Measurements from ENCODE around the gene PEPD.

Gene PEPD

DNA sequence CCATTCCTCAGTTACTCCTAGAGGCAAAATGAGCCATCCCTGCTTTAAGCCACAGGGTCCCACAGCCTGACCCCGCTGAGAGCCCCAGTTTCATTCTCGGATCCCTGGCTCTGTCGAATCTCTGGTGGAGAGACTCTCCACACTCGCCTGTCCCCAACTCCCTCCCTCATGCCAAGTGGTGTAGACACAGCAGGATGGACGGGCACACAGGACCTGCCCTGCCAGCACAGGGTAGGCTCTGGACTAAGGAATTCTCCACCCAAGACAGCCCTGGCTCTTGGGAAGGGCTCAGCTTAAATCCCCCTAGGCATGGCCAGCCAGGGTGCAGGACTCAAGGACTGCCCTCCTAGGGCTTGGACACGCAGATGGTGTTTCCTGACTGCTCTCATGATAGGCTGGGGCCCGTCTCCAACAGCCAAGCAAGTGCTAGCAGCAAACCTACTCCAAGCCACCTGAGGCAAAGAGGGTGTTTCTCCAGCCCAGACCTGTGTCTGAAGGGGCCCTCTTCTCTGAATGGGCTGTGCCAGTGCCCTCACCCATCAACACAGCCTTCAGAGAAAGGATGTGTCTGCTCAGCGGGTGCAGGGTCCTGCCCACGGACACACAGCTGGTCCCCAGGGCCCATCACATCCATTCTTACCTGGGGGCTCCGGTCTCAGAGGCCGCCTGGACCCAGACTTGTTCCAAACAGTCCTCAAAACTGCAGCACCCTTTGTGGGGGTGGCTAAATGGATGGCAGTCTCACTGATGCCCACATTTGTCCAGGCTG lies 65.3 kb downstream of the PEPD start:
- DNase-seq, result no peak

GRCh38 chr19:33453265-33453664 lies 68.3 kb downstream of the PEPD start:
- no peak for DNase-seq

DNA sequence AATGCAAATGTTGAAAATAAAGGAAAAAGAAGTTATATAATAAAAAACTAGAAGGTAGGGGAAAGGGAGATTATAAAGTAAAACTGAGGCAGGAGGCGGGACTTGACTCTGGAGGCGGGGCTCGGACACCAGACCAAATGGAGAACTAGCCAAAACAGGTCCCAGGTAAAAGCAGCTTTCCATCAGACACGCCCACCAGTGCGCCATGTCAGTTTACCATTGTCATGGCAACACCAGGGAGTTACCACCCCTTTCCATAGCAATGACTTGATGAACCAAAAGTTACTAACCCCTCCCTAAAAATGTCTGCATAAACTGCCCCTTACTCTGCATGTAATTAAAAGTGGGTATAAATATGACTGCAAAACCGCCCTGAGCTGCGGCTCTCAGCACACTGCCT lies 70.9 kb downstream of the PEPD start:
- DNase-seq, result no peak

- DNase-seq, result no peak
These were observed 71.8 kb downstream of the PEPD start for GRCh38 chr19:33449799-33450198.

GRCh38 chr19:33448159-33448516 lies 73.5 kb downstream of the PEPD start:
- no peak for DNase-seq

- no peak for DNase-seq
These were observed 74.0 kb downstream of the PEPD start for GRCh38 chr19:33447336-33448158.

DNA sequence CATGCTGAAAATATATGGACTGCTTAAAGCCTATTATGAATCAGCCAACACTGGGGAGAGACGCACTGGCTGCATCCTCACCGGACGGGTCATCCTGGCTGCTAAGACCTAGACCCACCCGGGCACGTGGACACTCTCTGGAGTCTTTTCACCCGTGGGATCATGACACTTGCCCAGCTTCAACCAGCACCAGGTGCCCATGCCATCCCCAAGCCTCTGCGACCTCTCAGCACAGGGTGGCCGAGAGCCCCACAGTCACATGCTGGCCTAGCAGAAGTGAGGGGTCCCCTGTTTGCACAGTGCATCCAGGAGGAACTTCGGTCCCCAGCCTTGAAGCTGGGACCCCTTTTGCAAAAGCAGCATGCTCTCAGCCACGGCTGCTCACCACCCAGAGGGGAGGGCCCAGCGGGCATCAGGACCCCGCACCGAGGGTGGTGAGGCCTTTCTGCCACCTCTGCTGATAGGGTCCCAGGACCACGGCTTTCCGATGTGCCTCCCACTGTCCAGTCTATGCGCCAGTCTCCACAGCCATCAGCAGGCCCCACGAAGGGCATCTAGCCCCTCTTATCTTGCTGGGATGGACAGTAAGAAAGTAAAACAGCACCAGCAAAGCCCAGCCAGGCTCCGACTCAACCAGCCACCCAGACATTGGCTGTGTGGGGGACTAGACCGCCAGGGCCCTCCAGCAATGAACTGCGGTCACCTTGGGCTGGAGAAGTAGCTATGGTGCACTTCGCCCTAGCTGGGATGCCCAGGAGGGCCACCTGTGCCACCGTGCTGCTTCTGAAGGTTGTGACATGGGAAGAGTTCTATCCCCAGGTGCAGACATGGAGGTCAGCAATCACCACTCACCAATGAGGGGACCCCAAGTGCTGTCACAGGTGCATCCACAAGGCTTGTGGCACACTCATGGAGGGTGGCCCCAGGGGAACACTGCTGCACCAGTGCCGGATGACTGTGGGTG lies 75.0 kb downstream of the PEPD start:
- DNase-seq, result no peak

DNA sequence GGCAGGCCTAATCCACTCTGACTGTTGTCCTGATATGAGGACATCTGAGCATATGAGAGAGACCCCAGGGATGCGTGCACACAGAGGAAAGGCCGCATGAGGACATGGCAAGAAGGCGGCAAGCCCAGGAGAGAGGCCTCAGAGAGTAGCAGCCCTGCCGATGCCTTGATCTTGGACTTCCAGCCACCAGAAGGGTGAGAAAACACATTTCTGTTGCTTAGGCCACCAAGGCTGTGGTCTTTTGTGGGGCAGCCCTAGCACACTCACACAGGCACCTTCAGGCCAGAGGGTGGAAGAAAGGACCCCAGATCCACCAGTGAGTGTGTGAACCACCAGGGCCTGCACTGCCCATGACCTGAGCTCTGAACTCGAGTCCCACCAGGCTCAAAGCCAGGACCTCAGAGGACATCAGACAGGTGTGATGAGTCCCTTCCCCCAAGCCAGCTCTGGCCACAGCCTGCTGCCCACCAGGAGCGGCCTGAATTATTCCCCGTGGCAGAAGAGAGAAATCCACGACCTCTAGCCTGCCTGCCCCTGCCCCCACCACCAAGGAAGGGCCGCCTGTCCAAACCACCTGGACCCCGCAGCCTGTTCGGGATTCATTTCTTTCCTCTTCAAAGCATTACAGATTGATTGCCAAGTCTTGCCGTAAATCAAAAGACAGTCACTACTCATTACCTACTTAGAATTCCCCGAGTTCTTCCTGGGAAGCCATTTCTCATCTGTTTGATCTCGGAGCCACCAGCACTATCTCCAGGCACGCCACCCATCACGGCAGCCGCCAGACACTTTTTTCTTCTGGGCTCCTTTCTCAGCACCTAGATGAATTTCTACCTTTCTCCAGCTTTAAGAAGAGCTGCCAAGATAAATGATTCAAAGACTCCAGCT lies 75.9 kb downstream of the PEPD start:
- no peak for DNase-seq

- no peak for DNase-seq
These were observed 76.8 kb downstream of the PEPD start for GRCh38 chr19:33444562-33445441.

GRCh38 chr19:33443638-33444561 lies 77.7 kb downstream of the PEPD start:
- DNase-seq, result no peak

DNA sequence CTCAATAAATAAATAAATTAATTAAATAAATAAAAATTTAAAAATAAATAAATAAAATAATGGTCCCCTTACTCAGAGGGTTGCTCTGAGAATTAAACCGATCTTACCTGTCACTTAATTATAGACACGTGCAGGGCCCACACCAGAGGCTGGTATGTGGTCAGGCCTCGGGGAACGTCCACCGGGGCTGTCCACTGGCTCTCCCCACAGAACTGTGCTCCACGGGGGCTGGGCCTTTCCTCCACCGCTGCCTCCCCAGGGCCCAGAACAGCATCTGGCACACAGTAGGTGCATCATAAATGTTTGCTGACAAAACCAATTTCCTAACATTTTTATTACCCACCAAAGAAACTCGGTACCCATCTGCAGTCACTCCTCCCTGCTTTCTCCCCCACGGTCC lies 78.9 kb downstream of the PEPD start:
- DNase-seq, result no peak

GRCh38 chr19:33441828-33442227 lies 79.8 kb downstream of the PEPD start:
- DNase-seq, result no peak

DNA sequence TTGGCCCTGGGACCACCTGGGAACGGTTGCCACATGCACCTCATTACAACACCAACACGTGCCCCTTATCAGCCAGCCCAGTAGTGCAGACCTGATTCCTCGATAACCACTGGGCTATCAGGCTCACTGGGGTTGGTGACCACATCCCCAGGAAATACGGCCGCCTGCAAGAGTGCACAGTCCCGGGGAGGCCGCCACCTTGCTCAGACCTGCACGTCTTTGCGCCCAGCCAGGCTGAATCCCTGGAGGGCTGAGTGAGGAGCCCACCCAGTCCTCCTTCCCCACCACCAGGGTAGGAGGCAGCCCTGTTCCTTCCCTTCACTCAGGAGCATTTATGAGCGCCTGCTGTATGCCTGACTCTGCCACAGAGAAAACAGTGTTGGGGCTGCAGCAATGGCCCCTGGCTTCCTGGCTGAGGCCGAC lies 80.3 kb downstream of the PEPD start:
- no peak for DNase-seq

DNA sequence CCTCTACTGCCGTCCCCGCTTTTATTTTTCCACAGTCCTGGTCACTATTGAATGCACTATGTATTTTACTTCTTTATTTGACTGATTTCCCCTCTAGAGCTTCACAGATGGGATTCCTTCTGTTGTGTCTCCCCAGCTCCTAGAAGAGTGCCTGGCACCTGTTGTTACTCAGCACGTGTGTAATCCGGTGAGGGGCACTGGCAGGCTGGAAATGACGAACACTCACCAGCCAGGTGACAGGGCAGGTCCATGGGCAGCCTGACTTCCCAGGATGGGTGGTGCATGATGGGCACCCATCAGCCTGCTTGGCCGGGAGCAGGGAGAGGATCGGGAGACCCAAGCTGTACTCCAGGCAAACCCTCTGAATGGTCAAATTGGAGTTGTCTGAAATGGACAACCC lies 80.9 kb downstream of the PEPD start:
- no peak for DNase-seq

- no peak for DNase-seq
These were observed 81.3 kb downstream of the PEPD start for GRCh38 chr19:33440241-33440640.

- DNase-seq, result no peak
These were observed 82.4 kb downstream of the PEPD start for GRCh38 chr19:33438987-33439781.

DNA sequence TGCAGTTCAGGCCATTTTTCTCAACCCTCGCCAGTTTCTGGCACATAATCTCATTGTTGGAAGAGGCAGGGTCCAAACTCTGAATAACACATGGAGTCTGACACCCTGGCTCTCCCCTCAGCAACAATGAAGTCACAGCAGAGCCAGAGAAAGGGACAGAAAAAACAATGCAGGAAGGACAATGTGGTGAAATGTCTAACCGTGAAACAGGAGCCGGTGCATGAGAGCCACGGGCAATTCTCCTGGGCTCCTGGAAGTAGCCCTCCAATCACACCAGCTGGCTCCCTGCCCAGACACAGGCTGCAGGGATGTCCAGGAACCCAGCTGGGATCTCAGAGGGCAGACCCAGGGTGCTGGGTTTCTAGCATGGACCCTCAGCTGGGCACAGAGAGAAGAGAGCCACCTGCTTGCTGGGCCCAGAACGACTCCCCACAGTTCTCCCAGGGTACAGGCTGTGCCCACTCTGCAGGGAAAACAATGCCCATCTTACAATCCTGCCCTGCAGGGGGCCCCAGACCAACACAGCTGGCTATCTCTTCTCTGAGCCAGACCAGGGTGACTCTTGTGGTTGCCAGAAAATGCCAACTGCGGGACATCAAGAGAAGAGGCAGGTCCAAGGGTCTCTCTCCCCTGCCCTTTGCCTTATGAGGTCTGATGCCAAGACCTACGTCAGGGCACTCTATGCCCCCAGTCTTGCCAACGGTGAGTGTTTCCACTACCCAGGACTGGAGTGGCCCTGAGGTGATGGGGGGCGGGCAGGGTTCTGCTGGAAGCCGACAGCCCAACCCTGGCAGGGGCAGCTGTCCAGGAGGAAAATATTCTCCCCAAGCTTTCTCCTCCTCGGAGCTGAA lies 83.5 kb downstream of the PEPD start:
- DNase-seq, result no peak

DNA sequence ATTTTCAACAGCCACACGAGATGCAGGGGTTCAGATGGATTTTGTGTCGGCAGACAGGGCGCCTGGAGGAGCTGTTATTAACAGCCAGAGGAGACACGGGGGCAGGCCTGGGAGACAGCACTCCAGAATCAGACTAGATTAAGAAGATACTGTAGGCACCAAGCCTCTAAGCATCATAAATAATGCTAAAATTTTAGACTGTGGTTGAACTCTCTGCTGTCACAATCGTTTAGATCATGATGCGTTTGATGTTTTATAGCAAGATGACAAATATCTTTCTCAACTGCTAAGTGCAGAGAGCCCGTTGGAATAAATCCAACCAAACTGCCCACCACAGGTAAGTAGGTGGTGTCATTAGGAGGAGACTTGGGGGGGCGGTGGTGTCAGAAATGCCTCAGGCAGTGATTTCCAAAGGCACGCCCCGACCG lies 84.2 kb downstream of the PEPD start:
- DNase-seq, result no peak

Measured in activated CD4-positive, CD25-positive, alpha-beta regulatory T cell (primary cell).